HG02840 (cell line): ENCODE measurements around the gene MYPN.

ENCODE experiments used
- ATAC-seq: cut with Tn5 transposase; IDR thresholded peaks from one replicate; pipeline ENCODE4 v1.9.1; 2021; ENCODE audit warnings: mild to moderate bottlenecking, moderate library complexity, moderate number of reproducible peaks; ENCODE audit not compliant: unreplicated experiment, low FRiP score

The MYPN gene

GRCh38 chr10:68261132-68261856 is 152.0 kb downstream of the MYPN start:
- ATAC-seq: no peak
